GM18907 (cell line): ENCODE measurements around the gene CHST11.

Source experiments
- ATAC-seq: cut with Tn5 transposase; IDR thresholded peaks from one replicate; pipeline ENCODE4 v1.9.1; 2021; ENCODE audit warnings: mild to moderate bottlenecking, moderate library complexity; ENCODE audit not compliant: unreplicated experiment

Gene CHST11

GRCh38 chr12:104479123-104479662 lies 22.4 kb downstream of the CHST11 start:
- ATAC-seq, result no peak

GRCh38 chr12:104480012-104480411 lies 23.3 kb downstream of the CHST11 start:
- no peak for ATAC-seq

- ATAC-seq, result no peak
Measured at GRCh38 chr12:104480826-104481440, 24.2 kb downstream of the CHST11 start.

- ATAC-seq, result no peak
Measured at GRCh38 chr12:104482113-104482512, 25.4 kb downstream of the CHST11 start.

GRCh38 chr12:104482748-104483147 lies 26.0 kb downstream of the CHST11 start:
- no peak for ATAC-seq

GRCh38 chr12:104484079-104484478 lies 27.3 kb downstream of the CHST11 start:
- no peak for ATAC-seq

- peak; percentile 34 for ATAC-seq
Measured at GRCh38 chr12:104485651-104486362, 29.1 kb downstream of the CHST11 start.

- no peak for ATAC-seq
Measured at GRCh38 chr12:104486363-104486750, 29.6 kb downstream of the CHST11 start.

- peak; percentile 50 for ATAC-seq
Measured at GRCh38 chr12:104486943-104487819, 30.4 kb downstream of the CHST11 start.

GRCh38 chr12:104488374-104488773 lies 31.6 kb downstream of the CHST11 start:
- ATAC-seq, result no peak

- ATAC-seq, result no peak
Measured at GRCh38 chr12:104490186-104490585, 33.4 kb downstream of the CHST11 start.

GRCh38 chr12:104490850-104491249 lies 34.1 kb downstream of the CHST11 start:
- ATAC-seq, result peak; percentile 40

- ATAC-seq, result no peak
Measured at GRCh38 chr12:104493496-104493895, 36.7 kb downstream of the CHST11 start.

GRCh38 chr12:104494137-104494792 lies 37.5 kb downstream of the CHST11 start:
- ATAC-seq, result peak; percentile 35

- ATAC-seq, result peak; percentile 21
Measured at GRCh38 chr12:104494793-104495158, 38.0 kb downstream of the CHST11 start.

- no peak for ATAC-seq
Measured at GRCh38 chr12:104495786-104496185, 39.0 kb downstream of the CHST11 start.

- ATAC-seq, result no peak
Measured at GRCh38 chr12:104496336-104496735, 39.6 kb downstream of the CHST11 start.

GRCh38 chr12:104498211-104498801 lies 41.6 kb downstream of the CHST11 start:
- ATAC-seq, result no peak

GRCh38 chr12:104499668-104500332 lies 43.1 kb downstream of the CHST11 start:
- no peak for ATAC-seq

GRCh38 chr12:104501115-104501514 lies 44.4 kb downstream of the CHST11 start:
- ATAC-seq, result no peak
